ENCODE measurements around the gene OR10H2. TPM values are rescaled to one million over a fixed set of nuclear protein-coding genes. Genes with fewer than 3 reads are reported as not detected.

Gene OR10H2
- total RNA-seq, 3 donors from 2014 or later, result not detected

GRCh38 chr19:15733895-15734294 is 6.1 kb downstream of the OR10H2 start:
- no peaks in the 10 kb centered on the region for H3K36me3 ChIP-seq (ENCODE audit: low read depth)
- intact Hi-C loops (cut with DNase I, micrococcal nuclease), result no loop called here
- DNase-seq (no peak), ATAC-seq (no peak)
- TF ChIP-seq, protein P1, sequence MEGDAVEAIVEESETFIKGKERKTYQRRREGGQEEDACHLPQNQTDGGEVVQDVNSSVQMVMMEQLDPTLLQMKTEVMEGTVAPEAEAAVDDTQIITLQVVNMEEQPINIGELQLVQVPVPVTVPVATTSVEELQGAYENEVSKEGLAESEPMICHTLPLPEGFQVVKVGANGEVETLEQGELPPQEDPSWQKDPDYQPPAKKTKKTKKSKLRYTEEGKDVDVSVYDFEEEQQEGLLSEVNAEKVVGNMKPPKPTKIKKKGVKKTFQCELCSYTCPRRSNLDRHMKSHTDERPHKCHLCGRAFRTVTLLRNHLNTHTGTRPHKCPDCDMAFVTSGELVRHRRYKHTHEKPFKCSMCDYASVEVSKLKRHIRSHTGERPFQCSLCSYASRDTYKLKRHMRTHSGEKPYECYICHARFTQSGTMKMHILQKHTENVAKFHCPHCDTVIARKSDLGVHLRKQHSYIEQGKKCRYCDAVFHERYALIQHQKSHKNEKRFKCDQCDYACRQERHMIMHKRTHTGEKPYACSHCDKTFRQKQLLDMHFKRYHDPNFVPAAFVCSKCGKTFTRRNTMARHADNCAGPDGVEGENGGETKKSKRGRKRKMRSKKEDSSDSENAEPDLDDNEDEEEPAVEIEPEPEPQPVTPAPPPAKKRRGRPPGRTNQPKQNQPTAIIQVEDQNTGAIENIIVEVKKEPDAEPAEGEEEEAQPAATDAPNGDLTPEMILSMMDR (IDR thresholded peaks at IDR 0.05), result no peak
- no peaks in the 10 kb centered on the region for H3K9me3 ChIP-seq
- no peaks in the 10 kb centered on the region for H3K4me1 ChIP-seq (ENCODE audit: low read depth)
- no peak overlapping the region for H3K4me3 ChIP-seq

DNA sequence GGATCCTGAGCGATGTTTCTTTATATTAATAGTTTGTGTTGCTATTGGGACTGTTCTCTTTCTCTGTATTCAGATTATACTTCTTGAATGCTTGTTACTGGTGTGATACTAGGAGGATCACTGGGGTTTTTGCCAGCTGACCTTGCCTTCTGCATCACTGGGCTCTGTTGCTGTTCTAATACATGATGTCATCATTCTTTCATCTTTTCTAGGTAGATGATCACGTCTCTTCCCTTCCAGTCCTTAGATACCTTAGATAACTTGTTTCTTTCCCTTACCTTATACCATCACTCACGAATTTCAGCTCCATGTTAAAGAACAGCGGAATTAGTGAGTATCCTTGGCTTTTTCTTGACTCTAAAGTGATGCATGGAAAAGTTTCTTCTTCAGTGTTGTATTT is 9.9 kb downstream of the OR10H2 start, which contains the start of gene OR10H3:
OR10H3 (plus strand) TSS at position 264 of the 400 bp plus-strand sequence. CDS start 3,408 bp downstream, outside the sequence.
- no peak within 1 kb of the TSS for H3K4me3 ChIP-seq
- no peak for DNase-seq
- peaks cover 13% of the 10 kb centered on the region for H3K9me3 ChIP-seq
- no peak for ATAC-seq
- no peaks in the 10 kb centered on the region for H3K36me3 ChIP-seq (ENCODE audit: low read depth)
- TF ChIP-seq, protein P1 (IDR thresholded peaks at IDR 0.05), result no peak
- intact Hi-C loops (cut with DNase I, micrococcal nuclease), result no loop called here
- H3K4me1 ChIP-seq (ENCODE audit: low read depth), result no peaks in the 10 kb centered on the region

DNA sequence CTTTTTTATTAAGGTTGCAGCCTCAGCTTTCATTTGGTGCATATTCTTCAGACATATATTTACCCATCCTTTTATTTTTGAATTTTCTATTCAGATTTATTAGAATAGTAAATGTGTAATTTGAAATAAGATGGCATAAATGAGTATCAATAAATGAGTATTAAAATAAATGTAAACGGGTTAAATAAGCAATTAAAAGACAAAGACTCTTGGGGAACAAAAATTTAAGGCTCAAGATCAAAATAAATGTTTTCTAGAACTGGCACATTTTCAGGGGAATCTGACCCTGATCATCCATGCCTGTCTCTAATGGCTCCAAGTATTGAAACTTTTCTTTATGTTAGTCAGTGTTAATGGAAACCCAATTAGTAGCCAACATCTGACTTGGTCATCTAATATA is 13.0 kb downstream of the OR10H2 start:
- ATAC-seq (no peak), DNase-seq (no peak)
- Histone ChIP-seq H3K9me3 (peaks cover 13% of the 10 kb centered on the region), H3K4me1 (ENCODE audit: low read depth) (no peaks in the 10 kb centered on the region), H3K4me3 (no peak overlapping the region), H3K36me3 (ENCODE audit: low read depth) (no peaks in the 10 kb centered on the region)
- TF ChIP-seq, protein P1 (IDR thresholded peaks at IDR 0.05), result no peak
- intact Hi-C loops (cut with DNase I, micrococcal nuclease), result no loop called here

DNA sequence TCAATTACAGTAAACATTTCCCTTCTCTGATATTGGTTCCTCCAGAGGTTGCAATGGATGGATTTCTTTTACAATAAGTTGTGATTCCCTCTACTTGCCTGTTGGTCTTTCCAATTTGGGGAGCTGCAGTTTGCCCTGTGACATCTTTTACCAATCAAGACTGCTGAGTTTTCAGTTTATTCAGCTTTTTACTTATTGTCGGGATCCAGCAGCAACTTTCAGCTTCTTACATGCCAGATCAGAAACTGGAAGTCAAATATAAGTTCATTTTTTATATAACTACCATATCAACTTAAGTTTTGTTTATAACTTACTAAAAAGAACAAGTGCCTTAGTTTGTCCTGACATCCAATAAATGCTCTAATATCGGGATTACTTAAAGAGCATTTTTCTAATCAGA is 20.4 kb downstream of the OR10H2 start:
- H3K9me3 ChIP-seq, result no peaks in the 10 kb centered on the region
- TF ChIP-seq, protein P1 (IDR thresholded peaks at IDR 0.05), result no peak
- no peak for DNase-seq
- intact Hi-C loops (cut with DNase I, micrococcal nuclease), result no loop called here
- no peaks in the 10 kb centered on the region for H3K4me1 ChIP-seq (ENCODE audit: low read depth)
- H3K36me3 ChIP-seq (ENCODE audit: low read depth), result no peaks in the 10 kb centered on the region
- H3K4me3 ChIP-seq, result no peak overlapping the region
- ATAC-seq, result no peak

DNA sequence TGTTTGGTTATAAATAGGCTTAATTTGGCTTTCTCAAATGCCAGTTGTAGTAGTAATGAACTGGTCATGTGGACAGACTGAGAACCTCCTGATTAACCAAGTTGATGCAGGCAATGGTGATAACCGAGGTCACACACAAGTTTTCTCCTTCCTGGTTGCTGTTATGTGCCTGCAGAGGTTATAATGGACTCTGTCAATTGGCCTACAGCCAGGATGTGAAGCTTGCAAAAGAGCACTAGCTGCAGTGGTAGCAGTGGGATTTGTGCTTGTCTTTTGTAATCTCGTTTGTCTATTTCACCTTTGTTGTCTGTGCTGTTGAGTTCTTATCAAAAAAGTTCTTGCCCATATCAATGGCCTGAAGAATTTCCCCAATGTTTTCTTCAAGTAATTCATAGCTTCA is 30.6 kb downstream of the OR10H2 start:
- intact Hi-C loops (cut with DNase I, micrococcal nuclease), result no loop called here
- ATAC-seq (no peak), DNase-seq (no peak)
- H3K4me1 ChIP-seq (ENCODE audit: low read depth), result no peaks in the 10 kb centered on the region
- TF ChIP-seq, protein P1 (IDR thresholded peaks at IDR 0.05), result no peak
- no peaks in the 10 kb centered on the region for H3K36me3 ChIP-seq (ENCODE audit: low read depth)
- no peak overlapping the region for H3K4me3 ChIP-seq
- no peaks in the 10 kb centered on the region for H3K9me3 ChIP-seq

Measured in mucosa of descending colon (tissue), 3 donors.